Caco-2 (cell line): ENCODE data around the gene RNF19B. TPM values are rescaled to one million over a fixed set of nuclear protein-coding genes. Genes with fewer than 3 reads are reported as not detected.
A peak's percentile ranks its signal among the peaks of the same experiment; 100 is the strongest.

Source experiments
- BruUV-seq: library from RNA; stranded (reverse); fragments of 400-500 nt; replicated peaks from 2 replicates; lab custom pipeline; 2021; lab: Mats Ljungman, UMichigan
- CTCF ChIA-PET: fragments of 300-600 bp; sonication (Branson Sonifier 250); formaldehyde crosslinking; loops from one replicate; lab custom pipeline; 2022; ENCODE audit warnings: antibody characterized with exemption; lab: Charles Lee
- POLR2A ChIA-PET: fragments of 300-600 bp; sonication (Branson Sonifier 250); formaldehyde crosslinking; loops from one replicate; lab custom pipeline; 2022; ENCODE audit warnings: antibody characterized with exemption; lab: Charles Lee
- DNase-seq, 2 experiments: peaks; one replicate each; pipeline versions ENCODE4 v3.0.0 to v3.0.0-alpha.2; 2020 to 2022
- H3K27me3 ChIP-seq: replicated peaks from 2 replicates; pipeline ENCODE4 v1.6.0; 2011; ENCODE audit warnings: low read length; ENCODE audit not compliant: control insufficient read depth, insufficient read depth
- H3K36me3 ChIP-seq: 2 replicates; pipeline ENCODE4 v1.5.1; 2011; ENCODE audit warnings: low read length; ENCODE audit not compliant: control insufficient read depth, insufficient read depth
- H3K4me1 ChIP-seq: fragments of 250-450 bp; sonication (Bioruptor Pico); 2 replicates; pipeline ENCODE4 v1.5.1; 2020; ENCODE audit warnings: mild to moderate bottlenecking
- H3K4me3 ChIP-seq: 2 replicates; pipeline ENCODE4 v1.5.1; 2011; ENCODE audit warnings: low read depth, mild to moderate bottlenecking, control low read depth, low read length
- H3K9me3 ChIP-seq: fragments of 250-450 bp; sonication (Bioruptor Pico); 2 replicates; pipeline ENCODE4 v1.5.1; 2020; ENCODE audit warnings: mild to moderate bottlenecking, moderate library complexity
- H3K27ac Mint-ChIP-seq: one replicate; pipeline ENCODE4 v1.8.0; 2022; ENCODE audit warnings: mixed read lengths; ENCODE audit not compliant: unreplicated experiment
- H3K27me3 Mint-ChIP-seq: one replicate; pipeline ENCODE4 v1.8.0; 2022; ENCODE audit warnings: mixed read lengths; ENCODE audit not compliant: insufficient read depth, unreplicated experiment
- H3K36me3 Mint-ChIP-seq: one replicate; pipeline ENCODE4 v1.8.0; 2022; ENCODE audit warnings: mild to moderate bottlenecking, mixed read lengths; ENCODE audit not compliant: insufficient read depth, unreplicated experiment
- H3K4me1 Mint-ChIP-seq: one replicate; pipeline ENCODE4 v1.8.0; 2022; ENCODE audit warnings: low read depth, mixed read lengths; ENCODE audit not compliant: unreplicated experiment
- H3K4me3 Mint-ChIP-seq: one replicate; pipeline ENCODE4 v1.8.0; 2022; ENCODE audit warnings: mild to moderate bottlenecking, moderate library complexity, mixed read lengths; ENCODE audit not compliant: unreplicated experiment
- H3K9me3 Mint-ChIP-seq: one replicate; pipeline ENCODE4 v1.8.0; 2022; ENCODE audit warnings: mixed read lengths; ENCODE audit not compliant: unreplicated experiment
- CTCF ChIP-seq, 2 experiments: fragments of 200-600 bp in 1 of 2; IDR thresholded peaks; 1 replicate in 1 of 2; 2 replicates in 1 of 2; pipeline versions ENCODE4 v1.5.1 to v1.8.0; 2011 to 2022; ENCODE audit warnings: antibody characterized with exemption in 1 of 2, control low read depth in 1 of 2, inconsistent platforms in 1 of 2, low read depth in 1 of 2, low read length in 1 of 2, mild to moderate bottlenecking in 1 of 2, moderate library complexity in 1 of 2; ENCODE audit not compliant: insufficient read depth in 1 of 2, severe bottlenecking in 1 of 2, unreplicated experiment in 1 of 2
- intact Hi-C: fragments of 100-400 bp; cut with micrococcal nuclease; formaldehyde crosslinking; loops from one replicate; pipeline ENCODE4 v1.10.0; 2022; ENCODE audit not compliant: unreplicated experiment
- total RNA-seq: library from RNA; stranded (reverse); gene quantifications from 2 replicates; pipeline ENCODE4 v1.2.3, GENCODE V29; 2022

The RNF19B gene
- total RNA-seq, 1 experiment from 2014 or later = 14.5 TPM

- ChIA-PET CTCF (interaction anchor here (0.5 to 1.8 kb wide), 8 partner anchors 31 to 151 kb away, joined by 3 to 8 read pairs (median 4); no protein-coding TSS in a partner anchor), POLR2A (interaction anchor here (1.0 to 1.7 kb wide), 2 partner anchors 31 to 147 kb away, joined by 3 to 7 read pairs; partner anchors contain the start of genes AZIN2 and RNF19B)
- Mint-ChIP-seq H3K4me3 (no peak overlapping the region), H3K27me3 (no peaks in the 10 kb centered on the region), H3K9me3 (no peaks in the 10 kb centered on the region), H3K4me1 (peaks cover 24% of the 10 kb centered on the region), H3K36me3 (peaks cover 27% of the 10 kb centered on the region), H3K27ac (peak overlapping the region; percentile 58)
- intact Hi-C loops = loop anchor here (1.0 to 10.0 kb wide), 5 partner anchors 15 to 151 kb away; partner anchors contain the start of gene AZIN2
- H3K36me3 ChIP-seq = no peaks in the 10 kb centered on the region
- H3K27me3 ChIP-seq = no peaks in the 10 kb centered on the region
- H3K9me3 ChIP-seq = no peaks in the 10 kb centered on the region
- DNase-seq = peak; percentile 70 to 83
- TF ChIP-seq CTCF (IDR thresholded peaks at IDR 0.05; ENCODE audit: insufficient read depth in 1 of 2, low read depth in 1 of 2, low read length in 1 of 2, severe bottlenecking in 1 of 2, unreplicated experiment in 1 of 2) = no peak
- H3K4me1 ChIP-seq = peaks cover 24% of the 10 kb centered on the region
- H3K4me3 ChIP-seq = no peak overlapping the region
- no TSS peak for BruUV-seq
Measured at GRCh38 chr1:32933742-32934322, 30.8 kb downstream of the RNF19B start.

GRCh38 chr1:32931760-32932159, 32.8 kb downstream of the RNF19B start:
- Mint-ChIP-seq H3K27me3 (no peaks in the 10 kb centered on the region), H3K9me3 (no peaks in the 10 kb centered on the region), H3K27ac (no peak overlapping the region), H3K4me3 (no peak overlapping the region), H3K36me3 (peaks cover 15% of the 10 kb centered on the region), H3K4me1 (peaks cover 13% of the 10 kb centered on the region)
- no TSS peak for BruUV-seq
- Histone ChIP-seq H3K9me3 (no peaks in the 10 kb centered on the region), H3K4me3 (no peak overlapping the region), H3K36me3 (no peaks in the 10 kb centered on the region), H3K4me1 (peaks cover 28% of the 10 kb centered on the region), H3K27me3 (no peaks in the 10 kb centered on the region)
- intact Hi-C loops = loop anchor here (2.0 to 10.0 kb wide), 3 partner anchors 61 to 153 kb away; partner anchors contain the start of gene AZIN2
- CTCF ChIA-PET = interaction anchor here (0.6 kb wide), 1 partner anchor 810 kb away, joined by 4 read pairs; no protein-coding TSS in a partner anchor
- DNase-seq = no peak
- TF ChIP-seq CTCF (IDR thresholded peaks at IDR 0.05; ENCODE audit: insufficient read depth in 1 of 2, low read depth in 1 of 2, low read length in 1 of 2, severe bottlenecking in 1 of 2, unreplicated experiment in 1 of 2) = no peak
- POLR2A ChIA-PET = no interaction called here

- DNase-seq = no peak
- H3K4me3 Mint-ChIP-seq = no peak overlapping the region
- H3K27me3 ChIP-seq = no peaks in the 10 kb centered on the region
- BruUV-seq = no TSS peak
- peaks cover 31% of the 10 kb centered on the region for H3K4me1 ChIP-seq
- H3K27me3 Mint-ChIP-seq = no peaks in the 10 kb centered on the region
- H3K36me3 ChIP-seq = no peaks in the 10 kb centered on the region
- TF ChIP-seq CTCF (IDR thresholded peaks at IDR 0.05; ENCODE audit: insufficient read depth in 1 of 2, low read depth in 1 of 2, low read length in 1 of 2, severe bottlenecking in 1 of 2, unreplicated experiment in 1 of 2) = no peak
- no peaks in the 10 kb centered on the region for H3K9me3 Mint-ChIP-seq
- peaks cover 32% of the 10 kb centered on the region for H3K4me1 Mint-ChIP-seq
- no peak overlapping the region for H3K27ac Mint-ChIP-seq
- no peaks in the 10 kb centered on the region for H3K9me3 ChIP-seq
- intact Hi-C loops = no loop called here
- CTCF ChIA-PET = no interaction called here
- H3K36me3 Mint-ChIP-seq = peaks cover 6% of the 10 kb centered on the region
- POLR2A ChIA-PET = no interaction called here
- H3K4me3 ChIP-seq = no peak overlapping the region
Measured at GRCh38 chr1:32929366-32929765, 35.2 kb downstream of the RNF19B start.
